ENCODE measurements around the gene PCGF3. TPM values are rescaled to one million over a fixed set of nuclear protein-coding genes. Genes with fewer than 3 reads are reported as not detected.
A peak's percentile ranks its signal among the peaks of the same experiment; 100 is the strongest.

Gene PCGF3
- total and polyA plus RNA-seq, 9 of the 15 experiments (the other 6 are each of a cell fraction or from before 2014, with no cell fraction given) = 2.6 to 46.1 (median 20.3) TPM

- no peak for TF ChIP-seq RBM15 (IDR thresholded peaks at IDR 0.05; ENCODE audit: insufficient read depth, low read length)
These were observed 18.3 kb upstream of the PCGF3 start (continued) for GRCh38 chr4:687048-687970.

- Histone ChIP-seq H3K27me3 (ENCODE audit: control insufficient read depth in 2 of 2, insufficient read depth in 2 of 2, low read length in 2 of 2) (no peaks in the 10 kb centered on the region), H3K27ac (ENCODE audit: extremely low read depth, low read depth, low read length) (peak overlapping the region; percentile 78), H3K79me2 (ENCODE audit: control insufficient read depth, insufficient read depth, low read length) (peaks cover 7% of the 10 kb centered on the region; the same call in 2 of the 3 replicates), H3K9ac (ENCODE audit: insufficient read depth in 1 of 2, low read depth in 2 of 2, low read length in 2 of 2) (peak overlapping the region; percentile 62 to 82), H3K4me2 (ENCODE audit: insufficient read depth, low read length) (peak overlapping the region; percentile 82), H3K36me3 (ENCODE audit: control insufficient read depth, insufficient read depth, low read length) (no peaks in the 10 kb centered on the region), H4K20me1 (replicated peaks; ENCODE audit: control insufficient read depth, insufficient read depth, low read length) (0 out of 2 replicates have a peak, but pooled peaks cover 4% of the 10 kb centered on the region), H3K9me3 (replicated peaks; ENCODE audit: control insufficient read depth, insufficient read depth, low read depth, low read length) (no peaks in the 10 kb centered on the region), H3K4me1 (replicated peaks in 1 of 2; ENCODE audit: control insufficient read depth in 2 of 2, insufficient read depth in 2 of 2, low read length in 2 of 2) (peaks cover 26 to 73% of the 10 kb centered on the region in 2 experiments), H3K9me1 (ENCODE audit: control insufficient read depth, insufficient read depth, low read length) (no peaks in the 10 kb centered on the region), H2AFZ (ENCODE audit: low read depth, low read length) (peak overlapping the region; percentile 87), H3K4me3 (peak overlapping the region; percentile 28; the same call in 1 of the 2 replicates)
- intact Hi-C loops (cut with micrococcal nuclease) (loop anchor here (1.0 to 10.0 kb wide), 3 partner anchors 17 to 297 kb away; partner anchors contain the start of genes IDUA and PCGF3), in situ Hi-C loops (cut with MboI) (no loop called here)
- ChIA-PET POLR2A (no interaction called here), CTCF (ENCODE audit: low intra/inter-chr PET ratio) (no interaction called here)
- WGBS (ENCODE audit: insufficient coverage, low coverage, missing lambda C conversion rate) = 80% methylated on average over 17 of the region's 26 CpGs
- peak; percentile 2; the same call in 1 of the 3 replicates for ATAC-seq
- no TSS peak for BruUV-seq (replicated peaks)
- DNase-seq (ENCODE audit: extremely low read depth in 1 of 4, low spot score in 3 of 4) = no peak
- FAIRE-seq = no peak
- TF ChIP-seq ZNF57 (CRISPR knock-in tag; IDR thresholded peaks at IDR 0.05) (no peak), ATF7 (IDR thresholded peaks at IDR 0.05) (no peak), ERF (CRISPR knock-in tag; IDR thresholded peaks at IDR 0.05) (no peak), NFE2 (IDR thresholded peaks at IDR 0.05; ENCODE audit: low read depth) (0 out of 2 replicates have a peak, but pooled peaks have one; percentile 18), FIP1L1 (IDR thresholded peaks at IDR 0.05; ENCODE audit: low read depth, low read length, poor library complexity, severe bottlenecking) (no peak), ZBED1 (IDR thresholded peaks at IDR 0.05) (no peak), SRF (CRISPR knock-in tag; IDR thresholded peaks at IDR 0.05) (no peak), ZNF263 (CRISPR knock-in tag; IDR thresholded peaks at IDR 0.05; ENCODE audit: borderline replicate concordance) (0 out of 2 replicates have a peak, but pooled peaks have one; percentile 7), FOS (IDR thresholded peaks at IDR 0.05; ENCODE audit: extremely low read depth, insufficient read length) (no peak), VEZF1 (CRISPR knock-in tag; IDR thresholded peaks at IDR 0.05) (0 out of 2 replicates have a peak, but pooled peaks have one; percentile 21)
These were observed 17.4 kb upstream of the PCGF3 start for GRCh38 chr4:687971-688853.

Measured in K562 (cell line).